ENCODE measurements around the gene ZSCAN31. TPM values are rescaled to one million over a fixed set of nuclear protein-coding genes. Genes with fewer than 3 reads are reported as not detected.
"Not testable (repeated sequence)": the region's sequence is repeated elsewhere in the genome, so short reads cannot be mapped to it uniquely, and the experiment has no call there.

Gene ZSCAN31
- polyA plus RNA-seq, 2 of the 4 experiments (the other 2 are of a cell fraction): 3.0 to 4.8 TPM

DNA sequence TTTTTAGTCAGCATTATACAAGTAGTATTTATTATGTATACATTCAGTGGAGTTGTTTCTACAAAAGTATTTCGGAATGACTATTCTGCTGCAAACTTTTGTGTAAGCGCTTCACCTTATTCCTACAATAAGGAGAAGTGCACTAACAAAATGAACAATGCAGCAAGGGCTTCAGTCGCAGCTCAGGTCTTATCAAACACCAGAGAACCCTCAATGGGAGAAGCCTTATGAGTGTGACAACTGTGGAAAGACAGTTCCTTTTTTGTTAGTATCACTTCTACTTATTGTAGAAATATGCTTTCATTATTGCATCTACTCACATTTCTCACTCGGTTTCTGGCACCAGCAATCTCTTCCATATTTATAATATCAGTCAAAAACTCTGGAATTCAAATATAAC is 32.6 kb upstream of the ZSCAN31 start:
- ChIA-PET CTCF (no interaction called here), POLR2A (no interaction called here)
- ATAC-seq (no peak), DNase-seq (ENCODE audit: low read depth in 1 of 2, low spot score in 1 of 2) (no peak), FAIRE-seq (no peak)
- WGBS (ENCODE audit: missing lambda C conversion rate): 84% methylated on average over 4 of the region's 4 CpGs
- Histone ChIP-seq H3K4me2 (no peak overlapping the region), H3K27ac (no peak overlapping the region), H3K4me3 (no peak overlapping the region), H3K4me1 (no peaks in the 10 kb centered on the region), H3K9me3 (peaks cover 10% of the 10 kb centered on the region; the same call in 2 of the 3 replicates)
- no peak for TF ChIP-seq EP300 (IDR thresholded peaks at IDR 0.05)
- TF ChIP-seq, protein P1, sequence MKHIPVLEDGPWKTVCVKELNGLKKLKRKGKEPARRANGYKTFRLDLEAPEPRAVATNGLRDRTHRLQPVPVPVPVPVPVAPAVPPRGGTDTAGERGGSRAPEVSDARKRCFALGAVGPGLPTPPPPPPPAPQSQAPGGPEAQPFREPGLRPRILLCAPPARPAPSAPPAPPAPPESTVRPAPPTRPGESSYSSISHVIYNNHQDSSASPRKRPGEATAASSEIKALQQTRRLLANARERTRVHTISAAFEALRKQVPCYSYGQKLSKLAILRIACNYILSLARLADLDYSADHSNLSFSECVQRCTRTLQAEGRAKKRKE (CRISPR knock-in tag; IDR thresholded peaks at IDR 0.05; ENCODE audit: low read depth): no peak
- TF ChIP-seq JUNB (IDR thresholded peaks at IDR 0.05): no peak
- no peak for TF ChIP-seq FOXS1 (CRISPR knock-in tag; IDR thresholded peaks at IDR 0.05)
- no peak for TF ChIP-seq RFX5 (IDR thresholded peaks at IDR 0.05)
- no peak for TF ChIP-seq HOXB5 (CRISPR knock-in tag; IDR thresholded peaks at IDR 0.05)
- TF ChIP-seq TP53 (CRISPR knock-in tag; IDR thresholded peaks at IDR 0.05): no peak
- TF ChIP-seq CBX2 (IDR thresholded peaks at IDR 0.05; ENCODE audit: borderline replicate concordance, low read depth): no peak
- TF ChIP-seq RCOR1 (IDR thresholded peaks at IDR 0.05; ENCODE audit: low read depth, low read length): no peak
- TF ChIP-seq FOSB (CRISPR knock-in tag; IDR thresholded peaks at IDR 0.05): no peak
- TF ChIP-seq EHF (CRISPR knock-in tag; IDR thresholded peaks at IDR 0.05): no peak
- TF ChIP-seq BHLHE40 (IDR thresholded peaks at IDR 0.05; ENCODE audit: low read depth, low read length): no peak
- no peak for TF ChIP-seq RNF2 (IDR thresholded peaks at IDR 0.05; ENCODE audit: borderline replicate concordance, low read depth)
- TF ChIP-seq NPAS2 (CRISPR knock-in tag; IDR thresholded peaks at IDR 0.05; ENCODE audit: borderline replicate concordance): no peak
- no peak for TF ChIP-seq ZC3H11A (IDR thresholded peaks at IDR 0.05)
- TF ChIP-seq, protein P2, sequence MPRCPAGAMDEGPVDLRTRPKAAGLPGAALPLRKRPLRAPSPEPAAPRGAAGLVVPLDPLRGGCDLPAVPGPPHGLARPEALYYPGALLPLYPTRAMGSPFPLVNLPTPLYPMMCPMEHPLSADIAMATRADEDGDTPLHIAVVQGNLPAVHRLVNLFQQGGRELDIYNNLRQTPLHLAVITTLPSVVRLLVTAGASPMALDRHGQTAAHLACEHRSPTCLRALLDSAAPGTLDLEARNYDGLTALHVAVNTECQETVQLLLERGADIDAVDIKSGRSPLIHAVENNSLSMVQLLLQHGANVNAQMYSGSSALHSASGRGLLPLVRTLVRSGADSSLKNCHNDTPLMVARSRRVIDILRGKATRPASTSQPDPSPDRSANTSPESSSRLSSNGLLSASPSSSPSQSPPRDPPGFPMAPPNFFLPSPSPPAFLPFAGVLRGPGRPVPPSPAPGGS (IDR thresholded peaks at IDR 0.05): no peak
- TF ChIP-seq ZSCAN20 (CRISPR knock-in tag; IDR thresholded peaks at IDR 0.05): no peak
- TF ChIP-seq MAZ (IDR thresholded peaks at IDR 0.05; ENCODE audit: borderline replicate concordance, low read depth, low read length): no peak

DNA sequence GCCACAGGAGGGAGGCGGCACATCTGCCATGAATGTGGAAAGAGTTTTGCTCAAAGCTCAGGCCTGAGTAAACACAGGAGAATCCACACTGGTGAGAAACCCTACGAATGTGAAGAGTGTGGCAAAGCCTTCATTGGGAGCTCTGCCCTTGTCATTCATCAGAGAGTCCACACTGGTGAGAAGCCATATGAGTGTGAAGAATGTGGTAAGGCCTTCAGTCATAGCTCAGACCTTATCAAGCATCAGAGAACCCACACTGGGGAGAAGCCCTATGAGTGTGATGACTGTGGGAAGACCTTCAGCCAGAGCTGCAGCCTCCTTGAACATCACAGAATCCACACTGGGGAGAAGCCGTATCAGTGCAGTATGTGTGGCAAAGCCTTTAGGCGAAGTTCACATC is 29.6 kb upstream of the ZSCAN31 start:
- DNase-seq (ENCODE audit: low read depth in 1 of 2, low spot score in 1 of 2); H3K4me1 ChIP-seq; H3K27ac ChIP-seq; FAIRE-seq; ATAC-seq; POLR2A ChIA-PET; H3K4me3 ChIP-seq; H3K4me2 ChIP-seq: not testable (repeated sequence)
- WGBS (ENCODE audit: missing lambda C conversion rate): 80% methylated on average over 4 of the region's 4 CpGs
- peaks cover 10% of the 10 kb centered on the region; the same call in 2 of the 3 replicates for H3K9me3 ChIP-seq
- CTCF ChIA-PET: interaction anchor here (1.6 kb wide), 1 partner anchor 9 kb away, joined by 10 read pairs; no protein-coding TSS in a partner anchor

DNA sequence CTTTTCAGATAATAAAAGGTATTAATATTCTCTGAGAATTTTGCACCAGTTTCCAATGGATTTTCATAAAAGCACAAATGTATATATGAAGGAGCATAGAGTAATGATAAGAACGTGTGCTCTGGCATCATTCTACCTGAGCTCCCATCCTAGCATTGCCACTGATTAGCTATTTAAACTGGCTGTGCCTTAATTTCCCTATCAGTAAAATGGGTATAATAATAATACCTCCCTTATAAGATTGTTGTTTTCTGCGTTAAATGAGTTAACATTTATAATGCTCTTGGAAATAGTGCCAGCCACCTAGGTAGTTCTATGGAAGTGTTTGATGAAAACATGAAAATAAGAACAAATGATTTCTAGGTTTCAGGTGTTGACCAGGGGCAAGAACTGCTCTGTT is 25.0 kb upstream of the ZSCAN31 start:
- FAIRE-seq (no peak), DNase-seq (ENCODE audit: low read depth in 1 of 2, low spot score in 1 of 2) (no peak), ATAC-seq (no peak)
- ChIA-PET CTCF (no interaction called here), POLR2A (no interaction called here)
- Histone ChIP-seq H3K9me3 (peaks cover 10% of the 10 kb centered on the region; the same call in 2 of the 3 replicates), H3K4me3 (no peak overlapping the region), H3K4me2 (no peak overlapping the region), H3K4me1 (peaks cover 9% of the 10 kb centered on the region), H3K27ac (no peak overlapping the region)
- WGBS (ENCODE audit: missing lambda C conversion rate): 93% methylated on average over 2 of the region's 2 CpGs
- no peak for TF ChIP-seq ZFP36 (IDR thresholded peaks at IDR 0.05; ENCODE audit: borderline replicate concordance, partially characterized antibody)

- ATAC-seq; FAIRE-seq; DNase-seq (ENCODE audit: low read depth in 1 of 2, low spot score in 1 of 2); H3K4me2 ChIP-seq; H3K27ac ChIP-seq; H3K4me3 ChIP-seq; POLR2A ChIA-PET; H3K9me3 ChIP-seq: not testable (repeated sequence)
- CTCF ChIA-PET: interaction anchor here (1.0 to 1.1 kb wide), 2 partner anchors 14 to 25 kb away, joined by 3 read pairs; no protein-coding TSS in a partner anchor
- H3K4me1 ChIP-seq: peaks cover 14% of the 10 kb centered on the region
- 100% methylated on average over 1 of the region's 16 CpGs for WGBS (ENCODE audit: missing lambda C conversion rate)
Observed at GRCh38 chr6:28359562-28359961, 23.6 kb upstream of the ZSCAN31 start.
